Measurements from ENCODE around the gene MED26.

DNA sequence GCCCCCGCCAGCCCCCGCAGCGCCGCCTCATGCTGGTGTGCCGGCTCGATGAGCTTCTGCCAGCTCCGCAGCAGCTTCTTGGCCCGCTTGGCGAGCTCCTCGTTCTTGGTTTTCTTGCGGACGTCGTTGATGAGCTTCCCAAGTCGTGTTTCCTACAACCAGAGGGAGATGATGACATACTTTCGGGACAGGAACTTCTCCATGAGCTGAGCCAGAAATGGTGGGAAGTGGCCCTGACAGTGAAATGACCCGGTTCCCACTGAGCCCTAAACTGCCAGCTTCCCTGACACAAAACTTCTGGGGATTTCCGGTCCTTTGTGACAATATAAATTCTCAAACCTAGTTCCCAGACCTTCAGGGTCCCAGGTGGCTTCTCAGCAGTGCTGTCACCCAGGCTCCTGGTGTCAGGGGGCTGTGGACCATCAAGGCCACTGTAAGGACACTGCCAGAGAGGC lies 50.4 kb downstream of the MED26 start:
- TF ChIP-seq, protein P1, sequence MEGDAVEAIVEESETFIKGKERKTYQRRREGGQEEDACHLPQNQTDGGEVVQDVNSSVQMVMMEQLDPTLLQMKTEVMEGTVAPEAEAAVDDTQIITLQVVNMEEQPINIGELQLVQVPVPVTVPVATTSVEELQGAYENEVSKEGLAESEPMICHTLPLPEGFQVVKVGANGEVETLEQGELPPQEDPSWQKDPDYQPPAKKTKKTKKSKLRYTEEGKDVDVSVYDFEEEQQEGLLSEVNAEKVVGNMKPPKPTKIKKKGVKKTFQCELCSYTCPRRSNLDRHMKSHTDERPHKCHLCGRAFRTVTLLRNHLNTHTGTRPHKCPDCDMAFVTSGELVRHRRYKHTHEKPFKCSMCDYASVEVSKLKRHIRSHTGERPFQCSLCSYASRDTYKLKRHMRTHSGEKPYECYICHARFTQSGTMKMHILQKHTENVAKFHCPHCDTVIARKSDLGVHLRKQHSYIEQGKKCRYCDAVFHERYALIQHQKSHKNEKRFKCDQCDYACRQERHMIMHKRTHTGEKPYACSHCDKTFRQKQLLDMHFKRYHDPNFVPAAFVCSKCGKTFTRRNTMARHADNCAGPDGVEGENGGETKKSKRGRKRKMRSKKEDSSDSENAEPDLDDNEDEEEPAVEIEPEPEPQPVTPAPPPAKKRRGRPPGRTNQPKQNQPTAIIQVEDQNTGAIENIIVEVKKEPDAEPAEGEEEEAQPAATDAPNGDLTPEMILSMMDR (IDR thresholded peaks at IDR 0.05) = no peak
- TF ChIP-seq POLR2AphosphoS5 (IDR thresholded peaks at IDR 0.05; ENCODE audit: insufficient read depth in 1 of 2, low read depth in 1 of 2) = no peak
- no peak for TF ChIP-seq POLR2A (IDR thresholded peaks at IDR 0.05)

All from vagina (tissue), 2 donors.